ENCODE measurements around the gene ADA. TPM values are rescaled to one million over a fixed set of nuclear protein-coding genes. Genes with fewer than 3 reads are reported as not detected.
"Not testable (repeated sequence)": the region's sequence is repeated elsewhere in the genome, so short reads cannot be mapped to it uniquely, and the experiment has no call there.

The ADA gene
- total and polyA plus RNA-seq, 2 of the 13 experiments (the other 11 are each of a cell fraction or from before 2014, with no cell fraction given), result 2.5 to 11.3 TPM

- Histone ChIP-seq H3K27ac (ENCODE audit: extremely low read length, insufficient read depth, low read length) (no peak overlapping the region), H3K27me3 (ENCODE audit: control insufficient read depth in 1 of 2, insufficient read depth in 2 of 2, low read length in 2 of 2) (peaks cover 0 to 16% of the 10 kb centered on the region in 2 experiments; a peak in 4 of 5 replicates), H2AFZ (ENCODE audit: low read length) (peak overlapping the region; percentile 40), H3K9ac (ENCODE audit: insufficient read depth, low read depth, low read length) (no peak overlapping the region), H3K79me2 (ENCODE audit: insufficient read depth, low read length) (no peaks in the 10 kb centered on the region), H3K9me3 (ENCODE audit: low read length) (no peaks in the 10 kb centered on the region), H3K4me3 (replicated peaks in 1 of 3; ENCODE audit: insufficient read depth in 1 of 3, low read depth in 2 of 3, low read length in 3 of 3) (no peak overlapping the region), H3K4me2 (ENCODE audit: low read depth, low read length) (no peak overlapping the region), H3K4me1 (ENCODE audit: insufficient read depth, low read length) (peaks cover 6% of the 10 kb centered on the region; the same call in 1 of the 2 replicates), H3K36me3 (replicated peaks in 1 of 2; ENCODE audit: control insufficient read depth in 1 of 2, insufficient read depth in 2 of 2, low read length in 2 of 2) (no peaks in the 10 kb centered on the region), H4K20me1 (ENCODE audit: insufficient read depth, low read length) (no peaks in the 10 kb centered on the region)
- ChIA-PET POLR2A (no interaction called here), CTCF (ENCODE audit: low intra/inter-chr PET ratio, low total read pairs) (no interaction called here)
- in situ Hi-C loops (cut with HindIII; ENCODE audit: extremely low pct_ligation_motif_present, low pct_unique_long_range_greater_than_20kb) (no loop called here), intact Hi-C loops (cut with micrococcal nuclease; ENCODE audit: unreplicated experiment) (no loop called here)
- FAIRE-seq (no peak), ATAC-seq (no peak), DNase-seq (ENCODE audit: low spot score) (no peak)
- WGBS (ENCODE audit: low lambda C conversion rate), result 4% methylated on average over 2 of the region's 2 CpGs
- no peak for TF ChIP-seq ZNF230 (CRISPR knock-in tag; IDR thresholded peaks at IDR 0.05)
- TF ChIP-seq ZGPAT (CRISPR knock-in tag; IDR thresholded peaks at IDR 0.05), result no peak
- TF ChIP-seq HCFC1 (IDR thresholded peaks at IDR 0.05; ENCODE audit: low read depth, low read length), result no peak
- no peak for TF ChIP-seq POLR2G (IDR thresholded peaks at IDR 0.05; ENCODE audit: low read depth, low read length)
- no peak for TF ChIP-seq ZNF552 (CRISPR knock-in tag; IDR thresholded peaks at IDR 0.05; ENCODE audit: borderline replicate concordance)
- TF ChIP-seq SMARCC2 (IDR thresholded peaks at IDR 0.05), result no peak
- TF ChIP-seq TCF7L2 (IDR thresholded peaks at IDR 0.05; ENCODE audit: low read depth, low read length), result no peak
- TF ChIP-seq PLRG1 (conservative IDR thresholded peaks at IDR 0.05), result no peak
- TF ChIP-seq ISX (CRISPR knock-in tag; conservative IDR thresholded peaks at IDR 0.05), result no peak
- TF ChIP-seq ZSCAN29 (CRISPR knock-in tag; conservative IDR thresholded peaks at IDR 0.05), result no peak
- no peak for TF ChIP-seq STAT6 (CRISPR knock-in tag; IDR thresholded peaks at IDR 0.05; ENCODE audit: borderline replicate concordance)
- TF ChIP-seq EZH2 (conservative IDR thresholded peaks at IDR 0.05; ENCODE audit: low read depth, low read length), result no peak
- TF ChIP-seq ZNF382 (CRISPR knock-in tag; IDR thresholded peaks at IDR 0.05; ENCODE audit: borderline replicate concordance), result no peak
- no TSS peak for BruUV-seq (replicated peaks)
These were observed 26.7 kb upstream of the ADA start for GRCh38 chr20:44678242-44678641.

GRCh38 chr20:44672318-44672902 lies 20.9 kb upstream of the ADA start:
- intact Hi-C loops (cut with micrococcal nuclease; ENCODE audit: unreplicated experiment); BruUV-seq (replicated peaks); FAIRE-seq; H3K4me1 ChIP-seq (ENCODE audit: insufficient read depth, low read length); H3K4me2 ChIP-seq (ENCODE audit: low read depth, low read length); ATAC-seq; H3K4me3 ChIP-seq (replicated peaks in 1 of 3; ENCODE audit: insufficient read depth in 1 of 3, low read depth in 2 of 3, low read length in 3 of 3); CTCF ChIA-PET (ENCODE audit: low intra/inter-chr PET ratio, low total read pairs); H3K79me2 ChIP-seq (ENCODE audit: insufficient read depth, low read length); H3K27ac ChIP-seq (ENCODE audit: extremely low read length, insufficient read depth, low read length); H3K9me3 ChIP-seq (ENCODE audit: low read length); H4K20me1 ChIP-seq (ENCODE audit: insufficient read depth, low read length); H3K9ac ChIP-seq (ENCODE audit: insufficient read depth, low read depth, low read length); in situ Hi-C loops (cut with HindIII; ENCODE audit: extremely low pct_ligation_motif_present, low pct_unique_long_range_greater_than_20kb); H2AFZ ChIP-seq (ENCODE audit: low read length); POLR2A ChIA-PET; DNase-seq (ENCODE audit: low spot score); H3K36me3 ChIP-seq (replicated peaks in 1 of 2; ENCODE audit: control insufficient read depth in 1 of 2, insufficient read depth in 2 of 2, low read length in 2 of 2): not testable (repeated sequence)
- 37% methylated on average over 23 of the region's 23 CpGs for WGBS (ENCODE audit: low lambda C conversion rate)
- H3K27me3 ChIP-seq (ENCODE audit: control insufficient read depth in 1 of 2, insufficient read depth in 2 of 2, low read length in 2 of 2), result peaks cover 4 to 38% of the 10 kb centered on the region in 2 experiments

All from HepG2 (cell line).